Thyroid gland (tissue), 4 donors: ENCODE results near the gene HEXIM1. TPM values are rescaled to one million over a fixed set of nuclear protein-coding genes. Genes with fewer than 3 reads are reported as not detected.

Experiments
- DNase-seq, 2 donors: peaks; one replicate each; pipeline ENCODE4 v3.0.0-alpha.2; 2019
- H3K27ac ChIP-seq, 3 donors: fragments of 200-600 bp; sonication (generic); 1 replicate in 2 of 3; 2 replicates in 1 of 3; pipeline ENCODE4 v1.5.1; 2016 to 2019; ENCODE audit warnings: mild to moderate bottlenecking in 1 of 3, moderate library complexity in 1 of 3
- H3K27me3 ChIP-seq: fragments of 200-600 bp; sonication (generic); one replicate; pipeline ENCODE4 v1.5.1; 2019
- H3K36me3 ChIP-seq, 2 donors: fragments of 200-600 bp; sonication (generic); one replicate each; pipeline ENCODE4 v1.5.1; 2016 to 2019
- H3K4me1 ChIP-seq, 2 donors: fragments of 200-600 bp; sonication (generic); one replicate each; pipeline ENCODE4 v1.5.1; 2017 to 2019
- H3K4me3 ChIP-seq, 3 donors: fragments of 200-600 bp; sonication (generic); replicated peaks in 1 of 3; 1 replicate in 2 of 3; 2 replicates in 1 of 3; pipeline ENCODE4 v1.5.1; 2016; ENCODE audit warnings: mild to moderate bottlenecking in 1 of 3
- H3K9me3 ChIP-seq: fragments of 200-600 bp; sonication (generic); one replicate; pipeline ENCODE4 v1.5.1; 2017
- CTCF ChIP-seq, 6 experiments: fragments of 200-600 bp in 3 of 6; fragments of 450-650 bp in 3 of 6; sonication (generic) in 3 of 6; IDR thresholded peaks; one replicate each; pipeline ENCODE4 v1.5.1; 2016 to 2019; ENCODE audit warnings: antibody characterized with exemption in 6 of 6, mild to moderate bottlenecking in 2 of 6, inconsistent platforms in 1 of 6, moderate library complexity in 1 of 6
- POLR2A ChIP-seq, 2 donors: fragments of 450-650 bp; IDR thresholded peaks; one replicate each; pipeline ENCODE4 v1.6.1; 2017; ENCODE audit warnings: antibody characterized with exemption in 2 of 2, mild to moderate bottlenecking in 2 of 2, moderate library complexity in 1 of 2
- WGBS, 2 donors: methylation state at CpG; one replicate each; pipeline ENCODE4 v1.1.5; 2017; 5-methylcytosine and 5-hydroxymethylcytosine counted together
- intact Hi-C: fragments of 100-400 bp; cut with DNase I; formaldehyde crosslinking; loops from one replicate; pipeline ENCODE4 v1.15.1; 2023
- total RNA-seq, 4 donors: library from RNA; depleted of rRNA; stranded (reverse); fragments of >200 nt; gene quantifications; one replicate each; pipeline ENCODE4 v1.2.3, GENCODE V29; 2016

The HEXIM1 gene
- total RNA-seq, 4 donors from 2014 or later = 15.6 to 33.5 (median 18.4) TPM

DNA sequence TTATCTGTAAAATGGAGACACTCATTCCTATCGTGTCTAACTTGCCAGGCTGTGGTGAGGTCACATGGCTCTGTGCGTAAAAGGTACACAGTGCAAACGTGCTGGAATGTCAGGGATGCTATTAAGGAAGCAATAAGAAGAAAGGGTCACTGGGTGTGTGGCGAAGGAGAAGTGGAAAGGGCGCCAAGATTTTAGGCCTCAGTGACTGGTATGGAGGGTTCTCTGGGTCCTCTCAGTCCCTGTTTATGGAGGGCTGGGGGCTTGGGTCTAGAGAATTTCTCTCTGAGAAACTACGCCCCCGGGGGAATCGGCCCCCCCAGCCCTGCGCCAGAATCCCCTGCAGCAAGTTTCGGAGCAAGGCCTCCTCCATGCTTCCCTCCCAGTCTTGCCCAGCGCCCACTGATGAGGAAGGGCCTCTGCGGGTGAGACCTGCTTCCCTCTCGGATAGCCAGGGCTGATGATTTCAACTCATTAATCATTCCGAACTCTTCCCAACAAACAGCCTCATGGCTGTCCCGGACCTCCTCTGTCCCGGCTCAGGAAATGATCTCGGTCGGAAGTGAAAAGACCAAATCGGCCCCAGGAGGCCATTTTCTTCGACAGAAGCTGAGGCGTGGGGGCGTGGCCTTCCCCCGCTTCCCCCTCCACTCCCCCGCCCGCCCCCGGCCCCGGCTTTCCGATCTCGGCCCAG lies 1.2 kb upstream of the HEXIM1 start:
- no peaks in the 10 kb centered on the region for H3K9me3 ChIP-seq
- intact Hi-C loops = loop anchor here (10.0 kb wide), 1 partner anchor 238 kb away; no protein-coding TSS in a partner anchor
- DNase-seq = peak; percentile 33 to 67
- TF ChIP-seq POLR2A (IDR thresholded peaks at IDR 0.05) = no peak
- TF ChIP-seq CTCF (IDR thresholded peaks at IDR 0.05) = no peak
- peak overlapping the region; percentile 93 to 99 (median 98) for H3K27ac ChIP-seq
- H3K4me1 ChIP-seq = peaks cover 17 to 41% of the 10 kb centered on the region in 2 donors
- H3K4me3 ChIP-seq = peak overlapping the region; percentile 21 to 71 (median 24)
- H3K36me3 ChIP-seq = no peaks in the 10 kb centered on the region
- H3K27me3 ChIP-seq = no peaks in the 10 kb centered on the region
- WGBS, 2 donors = 12 to 20% methylated on average over 10 to 23 of the region's 29 CpGs

DNA sequence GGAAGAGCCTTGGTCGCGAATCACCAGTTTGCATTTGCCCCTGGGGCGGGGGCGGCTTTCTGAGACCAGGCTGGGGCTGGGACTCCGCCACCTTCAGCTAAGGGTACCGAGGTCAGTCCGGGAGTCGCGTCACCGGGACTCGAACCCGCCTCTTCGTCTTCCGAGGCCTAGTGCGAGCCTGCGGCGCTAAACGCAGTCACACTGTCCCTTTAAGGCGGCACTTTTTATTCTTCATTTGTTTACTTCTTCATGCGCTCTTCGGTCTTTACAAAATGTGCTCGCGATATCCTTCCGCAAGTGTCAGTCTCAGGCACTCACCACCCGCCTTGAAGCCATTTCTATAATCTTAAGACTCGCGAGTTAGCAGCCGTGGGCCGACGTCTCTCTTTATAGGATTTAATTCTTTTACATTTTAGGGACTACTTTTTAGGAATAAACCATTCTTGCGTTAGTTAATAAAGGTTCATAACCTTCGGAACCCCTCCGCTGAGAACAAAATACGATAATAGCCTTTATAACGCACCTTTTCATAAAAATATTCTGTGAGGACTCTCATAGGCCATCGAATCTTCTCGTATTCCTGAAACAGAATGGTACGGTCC lies 593 bp upstream of the HEXIM1 start:
- H3K4me1 ChIP-seq = peaks cover 17 to 41% of the 10 kb centered on the region in 2 donors
- no peaks in the 10 kb centered on the region for H3K27me3 ChIP-seq
- peak; percentile 71 to 77 for DNase-seq
- H3K27ac ChIP-seq = peak overlapping the region; percentile 93 to 99 (median 98)
- intact Hi-C loops = loop anchor here (10.0 kb wide), 1 partner anchor 237 kb away; no protein-coding TSS in a partner anchor
- WGBS, 2 donors = 0% methylated on average over 34 of the region's 38 CpGs
- peak overlapping the region; percentile 21 to 71 (median 58) for H3K4me3 ChIP-seq
- H3K36me3 ChIP-seq = no peaks in the 10 kb centered on the region
- TF ChIP-seq CTCF (IDR thresholded peaks at IDR 0.05) (peak in 1 of 6 experiments; percentile 23), POLR2A (IDR thresholded peaks at IDR 0.05) (no peak)
- H3K9me3 ChIP-seq = no peaks in the 10 kb centered on the region

DNA sequence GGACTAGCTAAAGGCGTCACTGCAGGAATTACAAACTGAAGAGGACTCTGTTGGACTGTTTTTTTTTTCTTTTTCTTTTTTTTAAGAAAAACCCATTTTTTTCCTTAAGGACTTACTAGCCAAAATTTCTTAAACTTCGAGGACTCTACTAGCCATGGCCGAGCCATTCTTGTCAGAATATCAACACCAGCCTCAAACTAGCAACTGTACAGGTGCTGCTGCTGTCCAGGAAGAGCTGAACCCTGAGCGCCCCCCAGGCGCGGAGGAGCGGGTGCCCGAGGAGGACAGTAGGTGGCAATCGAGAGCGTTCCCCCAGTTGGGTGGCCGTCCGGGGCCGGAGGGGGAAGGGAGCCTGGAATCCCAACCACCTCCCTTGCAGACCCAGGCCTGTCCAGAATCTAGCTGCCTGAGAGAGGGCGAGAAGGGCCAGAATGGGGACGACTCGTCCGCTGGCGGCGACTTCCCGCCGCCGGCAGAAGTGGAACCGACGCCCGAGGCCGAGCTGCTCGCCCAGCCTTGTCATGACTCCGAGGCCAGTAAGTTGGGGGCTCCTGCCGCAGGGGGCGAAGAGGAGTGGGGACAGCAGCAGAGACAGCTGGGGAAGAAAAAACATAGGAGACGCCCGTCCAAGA lies 878 bp downstream of the HEXIM1 start:
- DNase-seq = peak; percentile 88 to 90
- peaks cover 17 to 38% of the 10 kb centered on the region in 2 donors for H3K4me1 ChIP-seq

More for the DNA sequence above, 878 bp downstream of the HEXIM1 start:
- Histone ChIP-seq H3K36me3 (no peaks in the 10 kb centered on the region), H3K9me3 (no peaks in the 10 kb centered on the region), H3K27ac (peak overlapping the region; percentile 93 to 97 (median 96)), H3K27me3 (no peaks in the 10 kb centered on the region), H3K4me3 (peak overlapping the region; percentile 37 to 57 (median 50))
- WGBS, 2 donors = 1% methylated on average over 28 to 32 of the region's 32 CpGs
- intact Hi-C loops = loop anchor here (10.0 kb wide), 1 partner anchor 236 kb away; no protein-coding TSS in a partner anchor
- peak in 1 of 2 donors; percentile 60 for TF ChIP-seq POLR2A (IDR thresholded peaks at IDR 0.05)
- TF ChIP-seq CTCF (IDR thresholded peaks at IDR 0.05) = peak; percentile 47 to 87 (median 72)
